Stomach (tissue), 9 donors: ENCODE results near the gene RNF135. TPM values are rescaled to one million over a fixed set of nuclear protein-coding genes. Genes with fewer than 3 reads are reported as not detected.

Experiments used
- DNase-seq, 2 donors: peaks; one replicate each; pipeline versions ENCODE4 v3.0.0 to v3.0.0-alpha.2; 2013 to 2019
- H3K27ac ChIP-seq, 5 donors: fragments of 200-600 bp in 4 of 5; sonication (generic) in 4 of 5; one replicate each; pipeline ENCODE4 v1.5.1; 2013 to 2019; ENCODE audit warnings: mild to moderate bottlenecking in 1 of 5, moderate library complexity in 1 of 5
- H3K27me3 ChIP-seq, 3 donors: fragments of 200-600 bp; sonication (generic); one replicate each; pipeline ENCODE4 v1.5.1; 2017 to 2019; ENCODE audit warnings: mixed run types in 1 of 3
- H3K36me3 ChIP-seq, 4 donors: fragments of 200-600 bp; sonication (generic); 1 replicate in 3 of 4; 2 replicates in 1 of 4; pipeline ENCODE4 v1.5.1; 2016 to 2019
- H3K4me1 ChIP-seq, 4 donors: fragments of 200-600 bp; sonication (generic); one replicate each; pipeline ENCODE4 v1.5.1; 2016 to 2019
- H3K4me3 ChIP-seq, 4 donors: fragments of 200-600 bp; sonication (generic) in 3 of 4; one replicate each; pipeline ENCODE4 v1.5.1; 2016 to 2019; ENCODE audit warnings: mild to moderate bottlenecking in 1 of 4
- H3K9me3 ChIP-seq, 4 donors: fragments of 200-600 bp; sonication (generic); one replicate each; pipeline ENCODE4 v1.5.1; 2016 to 2019
- CTCF ChIP-seq, 7 experiments: fragments of 450-650 bp in 4 of 7; fragments of 200-600 bp in 3 of 7; sonication (generic) in 3 of 7; IDR thresholded peaks; one replicate each; pipeline ENCODE4 v1.5.1; 2016 to 2019; ENCODE audit warnings: antibody characterized with exemption in 7 of 7, control low read depth in 2 of 7, mild to moderate bottlenecking in 1 of 7
- EP300 ChIP-seq: sonication (generic); formaldehyde crosslinking; IDR thresholded peaks from one replicate; pipeline ENCODE4 v1.6.1; 2017; ENCODE audit warnings: antibody characterized with exemption
- POLR2A ChIP-seq, 4 donors: fragments of 450-650 bp; IDR thresholded peaks; one replicate each; pipeline ENCODE4 v1.6.1; 2016; ENCODE audit warnings: antibody characterized with exemption in 4 of 4, control low read depth in 2 of 4, mild to moderate bottlenecking in 1 of 4, moderate library complexity in 1 of 4
- POLR2AphosphoS5 ChIP-seq, 3 donors: sonication (generic); formaldehyde crosslinking; IDR thresholded peaks; one replicate each; pipeline ENCODE4 v1.6.1; 2016; ENCODE audit warnings: antibody characterized with exemption in 3 of 3
- WGBS, 5 donors: extraction: QIAGEN DNeasy Blood & Tissue Kit in 3 of 5; methylation state at CpG; one replicate each; pipeline versions ENCODE4 v1.1.5 to v1.1.7; 2013 to 2018; 5-methylcytosine and 5-hydroxymethylcytosine counted together
- intact Hi-C: fragments of 100-400 bp; cut with DNase I; formaldehyde crosslinking; loops from one replicate; pipeline ENCODE4 v1.15.1; 2023; ENCODE audit warnings: low total_unique reads
- polyA plus RNA-seq, 3 donors: library from polyadenylated mRNA; stranded (reverse); fragments of 200-250 nt; gene quantifications; one replicate each; pipeline ENCODE4 v1.2.3, GENCODE V29; 2013
- total RNA-seq, 5 donors: library from RNA; depleted of rRNA; stranded (reverse); fragments of >200 nt; gene quantifications; one replicate each; pipeline versions ENCODE4 v1.1.0 to v1.2.3, GENCODE V29; 2014 to 2016
- donor health status: healthy with polysubstance abuse.
- donor health status: Bipolar disorder and iron deficiency.
- donor health status: healthy.

The RNF135 gene
- total and polyA plus RNA-seq, 8 donors = 1.8 to 18.7 (median 10.4) TPM

DNA sequence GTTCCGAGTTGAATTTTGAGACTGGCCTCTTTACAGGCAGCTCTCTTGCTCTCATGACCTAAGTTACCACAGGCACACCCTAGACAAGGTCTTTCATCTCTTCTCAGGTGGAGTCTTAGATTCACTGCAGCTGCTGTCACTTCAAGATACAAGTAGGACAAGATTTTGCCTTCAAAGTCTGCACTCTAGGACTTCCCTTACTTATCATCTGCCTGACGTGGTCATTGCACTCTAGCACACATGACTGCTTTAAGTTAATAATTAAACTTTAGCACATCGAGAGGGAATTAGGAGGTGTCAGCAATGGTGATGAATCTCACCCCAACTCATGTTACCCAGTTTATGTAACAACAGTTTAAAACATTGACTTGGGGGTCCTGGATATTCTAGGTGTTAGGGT lies 25.6 kb downstream of the RNF135 start:
- H3K27me3 ChIP-seq = no peaks in the 10 kb centered on the region
- H3K27ac ChIP-seq = no peak overlapping the region
- no peaks in the 10 kb centered on the region for H3K4me1 ChIP-seq
- no peak overlapping the region for H3K4me3 ChIP-seq
- H3K9me3 ChIP-seq = no peaks in the 10 kb centered on the region
- intact Hi-C loops = no loop called here
- H3K36me3 ChIP-seq = peaks cover 23 to 92% (median 85%) of the 10 kb centered on the region in 4 donors
- no peak for DNase-seq
- 58 to 78% (median 61%) methylated on average over 3 of the region's 3 CpGs for WGBS, 5 donors
- TF ChIP-seq EP300 = no peak
- TF ChIP-seq CTCF (IDR thresholded peaks at IDR 0.05) = no peak
- TF ChIP-seq POLR2A (IDR thresholded peaks at IDR 0.05) = no peak
- TF ChIP-seq POLR2AphosphoS5 (IDR thresholded peaks at IDR 0.05) = no peak

DNA sequence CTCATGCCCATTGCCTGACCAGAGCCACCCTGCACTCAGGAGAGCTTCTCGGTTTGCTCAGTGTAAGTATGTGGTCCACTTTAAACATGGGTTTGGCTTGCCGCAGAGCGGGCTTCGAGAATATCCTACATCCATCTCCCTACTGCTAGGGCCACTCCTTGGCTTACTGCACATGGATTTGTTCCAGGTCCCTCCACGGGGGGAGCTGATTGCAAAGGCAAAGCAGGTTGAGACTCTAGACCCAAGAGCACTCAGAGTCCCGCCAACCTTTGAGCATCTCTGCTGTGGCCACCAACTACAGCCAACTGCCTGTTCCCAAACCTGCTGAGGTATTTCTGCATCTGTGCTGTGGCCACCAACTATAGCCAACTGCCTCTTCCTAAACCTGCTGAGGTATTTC lies 26.4 kb downstream of the RNF135 start:
- WGBS, 5 donors = 93 to 97% (median 96%) methylated on average over 3 to 6 of the region's 6 CpGs
- Histone ChIP-seq H3K27me3 (no peaks in the 10 kb centered on the region), H3K4me1 (no peaks in the 10 kb centered on the region), H3K27ac (no peak overlapping the region), H3K4me3 (no peak overlapping the region), H3K36me3 (peaks cover 23 to 90% (median 86%) of the 10 kb centered on the region in 4 donors), H3K9me3 (no peaks in the 10 kb centered on the region)
- intact Hi-C loops = no loop called here
- no peak for DNase-seq
- TF ChIP-seq POLR2A (IDR thresholded peaks at IDR 0.05) = no peak
- TF ChIP-seq POLR2AphosphoS5 (IDR thresholded peaks at IDR 0.05) = no peak
- TF ChIP-seq CTCF (IDR thresholded peaks at IDR 0.05) = no peak
- no peak for TF ChIP-seq EP300

GRCh38 chr17:30997842-30998241 lies 27.0 kb downstream of the RNF135 start:
- intact Hi-C loops = no loop called here
- DNase-seq = no peak
- H3K4me3 ChIP-seq = no peak overlapping the region
- H3K4me1 ChIP-seq = no peaks in the 10 kb centered on the region
- no peaks in the 10 kb centered on the region for H3K9me3 ChIP-seq
- 88 to 99% (median 96%) methylated on average over 5 of the region's 5 CpGs for WGBS, 5 donors
- no peaks in the 10 kb centered on the region for H3K27me3 ChIP-seq
- H3K36me3 ChIP-seq = peaks cover 23 to 92% (median 88%) of the 10 kb centered on the region in 4 donors
- no peak overlapping the region for H3K27ac ChIP-seq
- TF ChIP-seq EP300 (no peak), POLR2A (IDR thresholded peaks at IDR 0.05) (no peak), CTCF (IDR thresholded peaks at IDR 0.05) (no peak), POLR2AphosphoS5 (IDR thresholded peaks at IDR 0.05) (no peak)

GRCh38 chr17:31002047-31002446 lies 31.2 kb downstream of the RNF135 start:
- TF ChIP-seq POLR2A (IDR thresholded peaks at IDR 0.05) (no peak), EP300 (no peak), POLR2AphosphoS5 (IDR thresholded peaks at IDR 0.05) (no peak)
- 90 to 92% (median 91%) methylated on average over 7 of the region's 7 CpGs for WGBS, 5 donors
- Histone ChIP-seq H3K4me1 (no peaks in the 10 kb centered on the region), H3K4me3 (no peak overlapping the region), H3K27ac (no peak overlapping the region), H3K9me3 (no peaks in the 10 kb centered on the region), H3K27me3 (no peaks in the 10 kb centered on the region), H3K36me3 (peaks cover 23 to 73% (median 62%) of the 10 kb centered on the region in 4 donors)
- intact Hi-C loops = no loop called here
- no peak for DNase-seq

- H3K9me3 ChIP-seq = no peaks in the 10 kb centered on the region
- H3K4me3 ChIP-seq = no peak overlapping the region
- peaks cover 13 to 60% (median 49%) of the 10 kb centered on the region in 4 donors for H3K36me3 ChIP-seq
- peaks cover 0 to 11% (median 7%) of the 10 kb centered on the region in 4 donors for H3K4me1 ChIP-seq
- TF ChIP-seq EP300 (no peak), POLR2AphosphoS5 (IDR thresholded peaks at IDR 0.05) (no peak), CTCF (IDR thresholded peaks at IDR 0.05) (no peak), POLR2A (IDR thresholded peaks at IDR 0.05) (no peak)
- DNase-seq = no peak
- no peak overlapping the region for H3K27ac ChIP-seq
- WGBS, 5 donors = 91 to 98% (median 96%) methylated on average over 5 of the region's 5 CpGs
- intact Hi-C loops = no loop called here
- no peaks in the 10 kb centered on the region for H3K27me3 ChIP-seq
Measured at GRCh38 chr17:31003225-31003866, 32.5 kb downstream of the RNF135 start.
